GM23248 (cell line): ENCODE results near the gene HADHB.

Experiments used
- EZH2 ChIP-seq: fragments of 200-600 bp; sonication (generic); IDR thresholded peaks from 2 replicates; pipeline ENCODE4 v1.6.1; 2018; ENCODE audit warnings: antibody characterized with exemption, mild to moderate bottlenecking; ENCODE audit not compliant: insufficient read depth, poor library complexity, severe bottlenecking
- EZH2phosphoT487 ChIP-seq: fragments of 200-600 bp; sonication (generic); IDR thresholded peaks from 2 replicates; pipeline ENCODE4 v1.6.1; 2018; ENCODE audit warnings: antibody characterized with exemption, moderate library complexity, mild to moderate bottlenecking, low read depth; ENCODE audit not compliant: insufficient read depth

- TF ChIP-seq EZH2phosphoT487 (no peak), EZH2 (no peak)
Observed at GRCh38 chr2:26245231-26245732, 543 bp downstream of the HADHB start.
